Sigmoid colon (tissue), 7 donors: ENCODE data around the gene SLC9A1. TPM values are rescaled to one million over a fixed set of nuclear protein-coding genes. Genes with fewer than 3 reads are reported as not detected.

Experiments
- DNase-seq: peaks from one replicate; pipeline ENCODE4 v3.0.0-alpha.2; 2019
- H3K27ac ChIP-seq, 4 donors: fragments of 200-600 bp; sonication (generic); one replicate each; pipeline ENCODE4 v1.5.1; 2016 to 2019; ENCODE audit warnings: mild to moderate bottlenecking in 1 of 4
- H3K27me3 ChIP-seq, 3 donors: fragments of 200-600 bp; sonication (generic); one replicate each; pipeline ENCODE4 v1.5.1; 2019; ENCODE audit warnings: mild to moderate bottlenecking in 1 of 3
- H3K36me3 ChIP-seq, 4 donors: fragments of 200-600 bp; sonication (generic); one replicate each; pipeline ENCODE4 v1.5.1; 2016 to 2019
- H3K4me1 ChIP-seq, 4 donors: fragments of 200-600 bp; sonication (generic); one replicate each; pipeline ENCODE4 v1.5.1; 2017 to 2019
- H3K4me3 ChIP-seq, 4 donors: fragments of 200-600 bp; sonication (generic); one replicate each; pipeline ENCODE4 v1.5.1; 2017 to 2019; ENCODE audit warnings: mild to moderate bottlenecking in 2 of 4, moderate library complexity in 1 of 4
- H3K9me3 ChIP-seq, 4 donors: fragments of 200-600 bp in 3 of 4; sonication (generic) in 3 of 4; one replicate each; pipeline versions ENCODE4 v1.5.1 to v1.6.1; 2013 to 2019
- EP300 ChIP-seq, 4 donors: sonication (generic); formaldehyde crosslinking; IDR thresholded peaks; one replicate each; pipeline ENCODE4 v1.6.1; 2017; ENCODE audit warnings: antibody characterized with exemption in 4 of 4
- POLR2A ChIP-seq, 2 donors: fragments of 450-650 bp; IDR thresholded peaks; one replicate each; pipeline ENCODE4 v1.6.1; 2016; ENCODE audit warnings: antibody characterized with exemption in 2 of 2, mild to moderate bottlenecking in 2 of 2, moderate library complexity in 2 of 2
- POLR2AphosphoS5 ChIP-seq, 4 donors: sonication (generic); formaldehyde crosslinking; IDR thresholded peaks; one replicate each; pipeline ENCODE4 v1.6.1; 2017; ENCODE audit warnings: antibody characterized with exemption in 4 of 4
- WGBS, 2 donors: extraction: QIAGEN DNeasy Blood & Tissue Kit; methylation state at CpG; one replicate each; pipeline ENCODE4 v1.1.7; 2013; 5-methylcytosine and 5-hydroxymethylcytosine counted together
- intact Hi-C: fragments of 100-400 bp; cut with DNase I; formaldehyde crosslinking; loops from one replicate; pipeline ENCODE4 v1.15.1; 2023
- polyA plus RNA-seq, 3 donors: library from polyadenylated mRNA; stranded (reverse); fragments of 200-250 nt; gene quantifications; one replicate each; pipeline ENCODE4 v1.2.3, GENCODE V29; 2013
- total RNA-seq, 4 donors: library from RNA; depleted of rRNA; stranded (reverse); fragments of >200 nt; gene quantifications; one replicate each; pipeline ENCODE4 v1.1.0, GENCODE V29; 2016
- TF ChIP-seq, protein P1 (sequence below), 4 experiments: fragments of 450-650 bp in 3 of 4; fragments of 200-600 bp in 1 of 4; IDR thresholded peaks; one replicate each; pipeline ENCODE4 v1.5.1; 2016 to 2019; ENCODE audit warnings: antibody characterized with exemption in 4 of 4, mild to moderate bottlenecking in 3 of 4, moderate library complexity in 2 of 4
- donor health status: healthy with polysubstance abuse.
- donor health status: Bipolar disorder and iron deficiency.
- donor health status: healthy.

The SLC9A1 gene
- total and polyA plus RNA-seq, 7 donors: 6.0 to 64.4 (median 12.8) TPM

GRCh38 chr1:27162090-27162489 lies 7.2 kb upstream of the SLC9A1 start:
- no peak for DNase-seq
- TF ChIP-seq POLR2A (IDR thresholded peaks at IDR 0.05) (no peak), POLR2AphosphoS5 (IDR thresholded peaks at IDR 0.05) (no peak), EP300 (IDR thresholded peaks at IDR 0.05) (no peak)
- TF ChIP-seq, protein P1, sequence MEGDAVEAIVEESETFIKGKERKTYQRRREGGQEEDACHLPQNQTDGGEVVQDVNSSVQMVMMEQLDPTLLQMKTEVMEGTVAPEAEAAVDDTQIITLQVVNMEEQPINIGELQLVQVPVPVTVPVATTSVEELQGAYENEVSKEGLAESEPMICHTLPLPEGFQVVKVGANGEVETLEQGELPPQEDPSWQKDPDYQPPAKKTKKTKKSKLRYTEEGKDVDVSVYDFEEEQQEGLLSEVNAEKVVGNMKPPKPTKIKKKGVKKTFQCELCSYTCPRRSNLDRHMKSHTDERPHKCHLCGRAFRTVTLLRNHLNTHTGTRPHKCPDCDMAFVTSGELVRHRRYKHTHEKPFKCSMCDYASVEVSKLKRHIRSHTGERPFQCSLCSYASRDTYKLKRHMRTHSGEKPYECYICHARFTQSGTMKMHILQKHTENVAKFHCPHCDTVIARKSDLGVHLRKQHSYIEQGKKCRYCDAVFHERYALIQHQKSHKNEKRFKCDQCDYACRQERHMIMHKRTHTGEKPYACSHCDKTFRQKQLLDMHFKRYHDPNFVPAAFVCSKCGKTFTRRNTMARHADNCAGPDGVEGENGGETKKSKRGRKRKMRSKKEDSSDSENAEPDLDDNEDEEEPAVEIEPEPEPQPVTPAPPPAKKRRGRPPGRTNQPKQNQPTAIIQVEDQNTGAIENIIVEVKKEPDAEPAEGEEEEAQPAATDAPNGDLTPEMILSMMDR (IDR thresholded peaks at IDR 0.05): no peak
- H3K9me3 ChIP-seq: no peaks in the 10 kb centered on the region
- no peaks in the 10 kb centered on the region for H3K4me1 ChIP-seq
- no peak overlapping the region for H3K4me3 ChIP-seq
- H3K27ac ChIP-seq: no peak overlapping the region
- intact Hi-C loops: no loop called here
- 98 to 99% methylated on average over 4 of the region's 4 CpGs for WGBS, 2 donors
- H3K36me3 ChIP-seq: no peaks in the 10 kb centered on the region
- no peaks in the 10 kb centered on the region for H3K27me3 ChIP-seq

- Histone ChIP-seq H3K4me3 (no peak overlapping the region), H3K9me3 (no peaks in the 10 kb centered on the region), H3K36me3 (no peaks in the 10 kb centered on the region), H3K27me3 (no peaks in the 10 kb centered on the region), H3K4me1 (no peaks in the 10 kb centered on the region), H3K27ac (no peak overlapping the region)
- WGBS, 2 donors: 12 to 39% methylated on average over 5 of the region's 5 CpGs
- no peak for DNase-seq
- no peak for TF ChIP-seq POLR2A (IDR thresholded peaks at IDR 0.05)
- no peak for TF ChIP-seq EP300 (IDR thresholded peaks at IDR 0.05)
- TF ChIP-seq POLR2AphosphoS5 (IDR thresholded peaks at IDR 0.05): no peak
- TF ChIP-seq, protein P1 (IDR thresholded peaks at IDR 0.05): no peak
- intact Hi-C loops: no loop called here
Observed at GRCh38 chr1:27161594-27161993, 6.7 kb upstream of the SLC9A1 start.

- H3K36me3 ChIP-seq: no peaks in the 10 kb centered on the region
- no peaks in the 10 kb centered on the region for H3K27me3 ChIP-seq
- TF ChIP-seq, protein P1 (IDR thresholded peaks at IDR 0.05): no peak
- no peak for TF ChIP-seq POLR2A (IDR thresholded peaks at IDR 0.05)
- no peak for TF ChIP-seq POLR2AphosphoS5 (IDR thresholded peaks at IDR 0.05)
- no peak for TF ChIP-seq EP300 (IDR thresholded peaks at IDR 0.05)
- no peaks in the 10 kb centered on the region for H3K9me3 ChIP-seq
- WGBS, 2 donors: 89 to 97% methylated on average over 3 of the region's 3 CpGs
- H3K27ac ChIP-seq: no peak overlapping the region
- intact Hi-C loops: loop anchor here (10.0 kb wide), 1 partner anchor 52 kb away; no protein-coding TSS in a partner anchor
- H3K4me1 ChIP-seq: peaks cover 0 to 31% (median 26%) of the 10 kb centered on the region in 4 donors
- DNase-seq: no peak
- no peak overlapping the region for H3K4me3 ChIP-seq
Observed at GRCh38 chr1:27157194-27157593, 2.3 kb upstream of the SLC9A1 start.

DNA sequence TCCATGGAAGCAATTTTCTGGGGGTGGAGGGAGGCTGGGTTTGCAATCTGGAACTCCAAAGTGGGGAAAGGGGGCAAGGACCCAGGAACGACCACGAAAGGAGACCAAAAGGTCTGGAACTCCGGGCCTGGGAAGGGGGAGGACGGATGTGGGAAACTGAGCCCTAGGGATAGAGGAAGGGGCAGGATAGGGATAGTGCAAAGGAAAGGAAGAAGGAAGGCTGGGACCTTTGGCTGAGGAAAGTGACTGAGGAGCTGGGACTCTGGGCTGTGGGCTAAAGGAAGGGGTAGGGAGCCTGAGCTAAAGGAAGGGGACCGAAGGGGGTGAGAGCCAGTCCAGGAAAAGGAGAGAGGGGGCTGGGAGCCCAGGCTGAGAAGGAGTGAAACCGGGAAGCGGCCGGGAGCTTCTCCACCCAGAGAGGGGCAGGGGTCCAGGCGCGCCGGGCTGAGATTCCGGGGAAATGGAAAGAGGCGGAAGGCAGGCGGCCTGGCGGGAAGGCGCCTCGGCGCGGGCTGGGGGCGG lies 395 bp downstream of the SLC9A1 start:
- peaks cover 0 to 58% (median 51%) of the 10 kb centered on the region in 4 donors for H3K4me1 ChIP-seq
- TF ChIP-seq EP300 (IDR thresholded peaks at IDR 0.05): no peak
- TF ChIP-seq POLR2A (IDR thresholded peaks at IDR 0.05): no peak
- H3K4me3 ChIP-seq: peak overlapping the region; percentile 48 to 90 (median 83)
- WGBS, 2 donors: 10 to 13% methylated on average over 20 of the region's 20 CpGs
- intact Hi-C loops: loop anchor here (1.0 to 10.0 kb wide), 5 partner anchors 34 to 156 kb away; partner anchors contain the start of gene WDTC1
- H3K27ac ChIP-seq: peak overlapping the region; percentile 79 to 96 (median 94)
- DNase-seq: no peak
- no peaks in the 10 kb centered on the region for H3K27me3 ChIP-seq
- no peaks in the 10 kb centered on the region for H3K9me3 ChIP-seq
- no peaks in the 10 kb centered on the region for H3K36me3 ChIP-seq

GRCh38 chr1:27153927-27154358 lies 982 bp downstream of the SLC9A1 start:
- intact Hi-C loops: loop anchor here (1.0 to 10.0 kb wide), 5 partner anchors 34 to 155 kb away; partner anchors contain the start of gene WDTC1
- Histone ChIP-seq H3K9me3 (no peaks in the 10 kb centered on the region), H3K36me3 (no peaks in the 10 kb centered on the region), H3K27ac (peak overlapping the region; percentile 79 to 96 (median 94)), H3K4me1 (peaks cover 0 to 64% (median 56%) of the 10 kb centered on the region in 4 donors), H3K27me3 (no peaks in the 10 kb centered on the region), H3K4me3 (peak overlapping the region; percentile 48 to 90 (median 83))
- TF ChIP-seq POLR2A (IDR thresholded peaks at IDR 0.05) (no peak), EP300 (IDR thresholded peaks at IDR 0.05) (no peak), POLR2AphosphoS5 (IDR thresholded peaks at IDR 0.05) (no peak)
- TF ChIP-seq, protein P1 (IDR thresholded peaks at IDR 0.05): no peak
- WGBS, 2 donors: 89 to 93% methylated on average over 21 of the region's 21 CpGs
- DNase-seq: no peak
